WTC11 (cell line): ENCODE measurements around the gene IL1B. TPM values are rescaled to one million over a fixed set of nuclear protein-coding genes. Genes with fewer than 3 reads are reported as not detected.

Experiments used
- ATAC-seq: fragments of 200-7000 bp; cut with Tn5 transposase; 2 replicates; pipeline ENCODE4 v1.10.0; 2021; ENCODE audit warnings: mild to moderate bottlenecking, moderate library complexity
- CTCF ChIA-PET: fragments of 300-600 bp; sonication (Branson Sonifier 250); formaldehyde crosslinking; loops from one replicate; lab custom pipeline; 2021; ENCODE audit warnings: antibody characterized with exemption; lab: Charles Lee
- POLR2A ChIA-PET: fragments of 350-600 bp; sonication (Branson Sonifier 250); formaldehyde crosslinking; loops from one replicate; lab custom pipeline; 2021; ENCODE audit warnings: antibody characterized with exemption; lab: Charles Lee
- DNase-seq: peaks from one replicate; pipeline ENCODE4 v3.0.0; 2021; ENCODE audit warnings: low spot score
- H3K27ac Mint-ChIP-seq: 2 replicates; pipeline ENCODE4 v1.8.0; 2021; ENCODE audit warnings: mixed read lengths
- H3K27me3 Mint-ChIP-seq: 2 replicates; pipeline ENCODE4 v1.8.0; 2021; ENCODE audit warnings: low read depth, mild to moderate bottlenecking, moderate library complexity, mixed read lengths
- H3K36me3 Mint-ChIP-seq: 2 replicates; pipeline ENCODE4 v1.8.0; 2021; ENCODE audit warnings: mixed read lengths
- H3K4me1 Mint-ChIP-seq: 2 replicates; pipeline ENCODE4 v1.8.0; 2022; ENCODE audit warnings: mixed read lengths
- H3K4me3 Mint-ChIP-seq: 2 replicates; pipeline ENCODE4 v1.8.0; 2021; ENCODE audit warnings: mild to moderate bottlenecking, moderate library complexity, mixed read lengths
- H3K9me3 Mint-ChIP-seq: 2 replicates; pipeline ENCODE4 v1.8.0; 2021; ENCODE audit warnings: mixed read lengths
- CREM ChIP-seq: sonication (generic); formaldehyde crosslinking; IDR thresholded peaks from 2 replicates; pipeline ENCODE4 v1.8.1; 2022; ENCODE audit warnings: mild to moderate bottlenecking, missing genetic modification reagents, moderate library complexity
- EMX1 ChIP-seq: fragments of 250-450 bp; sonication (Bioruptor Pico); IDR thresholded peaks from 2 replicates; pipeline ENCODE4 v1.8.0; 2021; ENCODE audit warnings: mild to moderate bottlenecking
- ESRRA ChIP-seq: sonication (generic); formaldehyde crosslinking; IDR thresholded peaks from 2 replicates; pipeline ENCODE4 v1.8.1; 2022; ENCODE audit warnings: mild to moderate bottlenecking, missing genetic modification reagents, borderline replicate concordance
- FOXK1 ChIP-seq: sonication (generic); formaldehyde crosslinking; IDR thresholded peaks from 2 replicates; pipeline ENCODE4 v1.8.0; 2022; ENCODE audit warnings: mild to moderate bottlenecking, moderate library complexity, missing genetic modification reagents
- FOXP1 ChIP-seq: sonication (generic); formaldehyde crosslinking; IDR thresholded peaks from 2 replicates; pipeline ENCODE4 v1.8.0; 2022; ENCODE audit warnings: missing genetic modification reagents, mild to moderate bottlenecking, moderate library complexity, borderline replicate concordance
- JAZF1 ChIP-seq: fragments of 250-450 bp; sonication (Bioruptor Pico); IDR thresholded peaks from 2 replicates; pipeline ENCODE4 v1.9.0; 2021; ENCODE audit warnings: moderate library complexity, mild to moderate bottlenecking, inconsistent platforms
- KAT7 ChIP-seq: sonication (generic); formaldehyde crosslinking; IDR thresholded peaks from 2 replicates; pipeline ENCODE4 v1.8.1; 2023; ENCODE audit warnings: missing genetic modification reagents, mild to moderate bottlenecking, borderline replicate concordance
- NFE2L1 ChIP-seq: sonication (generic); formaldehyde crosslinking; IDR thresholded peaks from 2 replicates; pipeline ENCODE4 v1.8.1; 2023; ENCODE audit warnings: missing genetic modification reagents
- OVOL2 ChIP-seq: fragments of 250-450 bp; sonication (Bioruptor Pico); IDR thresholded peaks from 2 replicates; pipeline ENCODE4 v1.9.0; 2021; ENCODE audit warnings: mild to moderate bottlenecking, borderline replicate concordance
- SMAD4 ChIP-seq: sonication (generic); formaldehyde crosslinking; IDR thresholded peaks from 2 replicates; pipeline ENCODE4 v1.8.0; 2022; ENCODE audit warnings: mild to moderate bottlenecking, missing genetic modification reagents
- TCF7 ChIP-seq: sonication (generic); formaldehyde crosslinking; IDR thresholded peaks from 2 replicates; pipeline ENCODE4 v1.8.0; 2022; ENCODE audit warnings: mild to moderate bottlenecking, low read depth, missing genetic modification reagents, moderate library complexity
- TEAD4 ChIP-seq: sonication (generic); formaldehyde crosslinking; IDR thresholded peaks from 2 replicates; pipeline ENCODE4 v1.8.0; 2022; ENCODE audit warnings: mild to moderate bottlenecking, missing genetic modification reagents
- ZNF396 ChIP-seq: fragments of 250-450 bp; sonication (Bioruptor Pico); IDR thresholded peaks from 2 replicates; pipeline ENCODE4 v1.8.0; 2021; ENCODE audit warnings: mild to moderate bottlenecking, moderate library complexity, borderline replicate concordance
- total RNA-seq: library from RNA; stranded (reverse); gene quantifications from 3 replicates; pipeline ENCODE4 v1.2.3, GENCODE V29; 2021
- TF ChIP-seq, protein P1 (sequence below): fragments of 250-450 bp; sonication (Bioruptor Pico); IDR thresholded peaks from 2 replicates; pipeline ENCODE4 v2.1.2; 2022; ENCODE audit warnings: mild to moderate bottlenecking, moderate library complexity
- TF ChIP-seq, protein P2 (sequence below): sonication (generic); formaldehyde crosslinking; IDR thresholded peaks from 2 replicates; pipeline ENCODE4 v1.8.0; 2023; ENCODE audit warnings: missing genetic modification reagents
- TF ChIP-seq, protein P3 (sequence below): sonication (generic); formaldehyde crosslinking; conservative IDR thresholded peaks from 2 replicates; pipeline ENCODE4 v1.8.1; 2022; ENCODE audit warnings: mild to moderate bottlenecking, missing genetic modification reagents
- TF ChIP-seq, protein P4 (sequence below): sonication (generic); formaldehyde crosslinking; IDR thresholded peaks from 2 replicates; pipeline ENCODE4 v1.8.1; 2023; ENCODE audit warnings: mild to moderate bottlenecking, missing genetic modification reagents, moderate library complexity
- TF ChIP-seq, protein P5 (sequence below): sonication (generic); formaldehyde crosslinking; IDR thresholded peaks from 2 replicates; pipeline ENCODE4 v1.8.1; 2023; ENCODE audit warnings: mild to moderate bottlenecking, missing genetic modification reagents
- TF ChIP-seq, protein P6 (sequence below): sonication (generic); formaldehyde crosslinking; IDR thresholded peaks from 2 replicates; pipeline ENCODE4 v1.8.0; 2022; ENCODE audit warnings: missing genetic modification reagents
- TF ChIP-seq, protein P7 (sequence below): fragments of 250-450 bp; sonication (Bioruptor Pico); IDR thresholded peaks from 2 replicates; pipeline ENCODE4 v1.9.0; 2021; ENCODE audit warnings: mild to moderate bottlenecking, borderline replicate concordance
- TF ChIP-seq, protein P8 (sequence below): sonication (generic); formaldehyde crosslinking; IDR thresholded peaks from 2 replicates; pipeline ENCODE4 v1.8.0; 2022; ENCODE audit warnings: mild to moderate bottlenecking, missing genetic modification reagents

The IL1B gene
- total RNA-seq, 1 experiment from 2014 or later = not detected

DNA sequence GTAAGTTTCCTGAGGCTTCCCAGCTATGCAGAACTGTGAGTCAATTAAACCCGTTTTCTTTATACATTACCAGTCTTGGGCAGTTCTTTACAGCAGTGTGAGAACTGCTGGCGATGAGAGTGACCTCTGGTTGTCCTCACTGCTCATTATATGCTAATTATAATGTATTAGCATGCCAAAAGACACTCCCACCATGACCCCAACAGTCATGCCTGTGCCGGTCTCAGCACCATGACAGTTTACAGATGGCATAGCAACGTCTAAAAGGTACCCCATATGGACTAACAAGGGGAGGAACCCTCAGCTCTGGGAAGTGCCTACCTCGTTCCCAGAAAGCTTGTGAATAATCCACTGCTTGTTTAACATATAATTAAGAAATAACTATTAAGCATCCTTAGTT lies 44.2 kb downstream of the IL1B start:
- ChIA-PET CTCF (no interaction called here), POLR2A (no interaction called here)
- Mint-ChIP-seq H3K27ac (peak overlapping the region; percentile 52; the same call in 1 of the 2 replicates), H3K9me3 (peaks cover 15% of the 10 kb centered on the region), H3K4me1 (peaks cover 49% of the 10 kb centered on the region), H3K27me3 (no peaks in the 10 kb centered on the region; the same call in 1 of the 2 replicates), H3K4me3 (no peak overlapping the region), H3K36me3 (peaks cover 8% of the 10 kb centered on the region)
- DNase-seq = no peak
- no peak for TF ChIP-seq FOXP1
- TF ChIP-seq EMX1 (CRISPR knock-in tag) = no peak
- no peak for ATAC-seq

DNA sequence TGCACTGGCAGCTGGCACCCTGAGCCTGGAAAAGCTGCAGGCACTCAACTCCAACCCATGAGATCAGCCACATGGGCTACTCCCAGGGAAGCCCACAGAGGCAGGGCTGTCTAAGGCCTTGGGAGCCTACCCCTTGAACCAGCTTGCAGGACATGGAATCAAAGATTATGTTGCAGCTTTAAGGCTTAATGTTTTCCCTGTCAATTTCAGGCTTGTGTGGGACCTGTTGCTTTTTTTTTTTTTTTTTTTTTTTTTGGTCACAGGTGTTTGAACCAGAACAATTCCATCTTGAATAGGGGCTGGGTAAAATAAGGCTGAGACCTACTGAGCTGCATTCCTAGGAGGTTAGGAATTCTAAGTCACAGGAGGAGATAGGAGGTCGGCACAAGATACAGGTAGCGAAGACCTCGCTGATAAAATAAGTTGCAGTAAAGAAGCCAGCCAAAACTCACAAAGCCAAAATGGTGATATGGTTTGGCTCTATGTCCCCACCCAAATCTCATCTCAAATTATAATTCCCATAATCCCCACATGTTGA lies 44.8 kb downstream of the IL1B start:
- Mint-ChIP-seq H3K9me3 (peaks cover 9% of the 10 kb centered on the region), H3K27me3 (no peaks in the 10 kb centered on the region; the same call in 1 of the 2 replicates), H3K4me3 (no peak overlapping the region), H3K27ac (no peak overlapping the region), H3K4me1 (peaks cover 47% of the 10 kb centered on the region), H3K36me3 (peaks cover 7% of the 10 kb centered on the region)
- no peak for ATAC-seq
- no peak for DNase-seq
- TF ChIP-seq, protein P1, sequence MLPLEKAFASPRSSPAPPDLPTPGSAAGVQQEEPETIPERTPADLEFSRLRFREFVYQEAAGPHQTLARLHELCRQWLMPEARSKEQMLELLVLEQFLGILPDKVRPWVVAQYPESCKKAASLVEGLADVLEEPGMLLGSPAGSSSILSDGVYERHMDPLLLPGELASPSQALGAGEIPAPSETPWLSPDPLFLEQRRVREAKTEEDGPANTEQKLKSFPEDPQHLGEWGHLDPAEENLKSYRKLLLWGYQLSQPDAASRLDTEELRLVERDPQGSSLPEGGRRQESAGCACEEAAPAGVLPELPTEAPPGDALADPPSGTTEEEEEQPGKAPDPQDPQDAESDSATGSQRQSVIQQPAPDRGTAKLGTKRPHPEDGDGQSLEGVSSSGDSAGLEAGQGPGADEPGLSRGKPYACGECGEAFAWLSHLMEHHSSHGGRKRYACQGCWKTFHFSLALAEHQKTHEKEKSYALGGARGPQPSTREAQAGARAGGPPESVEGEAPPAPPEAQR (CRISPR knock-in tag) = no peak
- no peak for TF ChIP-seq CREM (CRISPR knock-in tag)
- TF ChIP-seq, protein P2, sequence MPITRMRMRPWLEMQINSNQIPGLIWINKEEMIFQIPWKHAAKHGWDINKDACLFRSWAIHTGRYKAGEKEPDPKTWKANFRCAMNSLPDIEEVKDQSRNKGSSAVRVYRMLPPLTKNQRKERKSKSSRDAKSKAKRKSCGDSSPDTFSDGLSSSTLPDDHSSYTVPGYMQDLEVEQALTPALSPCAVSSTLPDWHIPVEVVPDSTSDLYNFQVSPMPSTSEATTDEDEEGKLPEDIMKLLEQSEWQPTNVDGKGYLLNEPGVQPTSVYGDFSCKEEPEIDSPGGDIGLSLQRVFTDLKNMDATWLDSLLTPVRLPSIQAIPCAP (CRISPR knock-in tag) = no peak
- TF ChIP-seq KAT7 (CRISPR knock-in tag) = no peak
- TF ChIP-seq, protein P3, sequence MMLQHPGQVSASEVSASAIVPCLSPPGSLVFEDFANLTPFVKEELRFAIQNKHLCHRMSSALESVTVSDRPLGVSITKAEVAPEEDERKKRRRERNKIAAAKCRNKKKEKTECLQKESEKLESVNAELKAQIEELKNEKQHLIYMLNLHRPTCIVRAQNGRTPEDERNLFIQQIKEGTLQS = no peak
- TF ChIP-seq, protein P4, sequence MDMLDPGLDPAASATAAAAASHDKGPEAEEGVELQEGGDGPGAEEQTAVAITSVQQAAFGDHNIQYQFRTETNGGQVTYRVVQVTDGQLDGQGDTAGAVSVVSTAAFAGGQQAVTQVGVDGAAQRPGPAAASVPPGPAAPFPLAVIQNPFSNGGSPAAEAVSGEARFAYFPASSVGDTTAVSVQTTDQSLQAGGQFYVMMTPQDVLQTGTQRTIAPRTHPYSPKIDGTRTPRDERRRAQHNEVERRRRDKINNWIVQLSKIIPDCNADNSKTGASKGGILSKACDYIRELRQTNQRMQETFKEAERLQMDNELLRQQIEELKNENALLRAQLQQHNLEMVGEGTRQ (CRISPR knock-in tag) = no peak
- no peak for TF ChIP-seq TCF7 (CRISPR knock-in tag)
- no peak for TF ChIP-seq OVOL2 (CRISPR knock-in tag)
- TF ChIP-seq, protein P5, sequence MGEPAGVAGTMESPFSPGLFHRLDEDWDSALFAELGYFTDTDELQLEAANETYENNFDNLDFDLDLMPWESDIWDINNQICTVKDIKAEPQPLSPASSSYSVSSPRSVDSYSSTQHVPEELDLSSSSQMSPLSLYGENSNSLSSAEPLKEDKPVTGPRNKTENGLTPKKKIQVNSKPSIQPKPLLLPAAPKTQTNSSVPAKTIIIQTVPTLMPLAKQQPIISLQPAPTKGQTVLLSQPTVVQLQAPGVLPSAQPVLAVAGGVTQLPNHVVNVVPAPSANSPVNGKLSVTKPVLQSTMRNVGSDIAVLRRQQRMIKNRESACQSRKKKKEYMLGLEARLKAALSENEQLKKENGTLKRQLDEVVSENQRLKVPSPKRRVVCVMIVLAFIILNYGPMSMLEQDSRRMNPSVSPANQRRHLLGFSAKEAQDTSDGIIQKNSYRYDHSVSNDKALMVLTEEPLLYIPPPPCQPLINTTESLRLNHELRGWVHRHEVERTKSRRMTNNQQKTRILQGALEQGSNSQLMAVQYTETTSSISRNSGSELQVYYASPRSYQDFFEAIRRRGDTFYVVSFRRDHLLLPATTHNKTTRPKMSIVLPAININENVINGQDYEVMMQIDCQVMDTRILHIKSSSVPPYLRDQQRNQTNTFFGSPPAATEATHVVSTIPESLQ (CRISPR knock-in tag) = no peak
- no peak for TF ChIP-seq JAZF1 (CRISPR knock-in tag)
- TF ChIP-seq ZNF396 (CRISPR knock-in tag) = no peak
- no peak for TF ChIP-seq SMAD4 (CRISPR knock-in tag)
- TF ChIP-seq TEAD4 (CRISPR knock-in tag) = no peak
- TF ChIP-seq, protein P6, sequence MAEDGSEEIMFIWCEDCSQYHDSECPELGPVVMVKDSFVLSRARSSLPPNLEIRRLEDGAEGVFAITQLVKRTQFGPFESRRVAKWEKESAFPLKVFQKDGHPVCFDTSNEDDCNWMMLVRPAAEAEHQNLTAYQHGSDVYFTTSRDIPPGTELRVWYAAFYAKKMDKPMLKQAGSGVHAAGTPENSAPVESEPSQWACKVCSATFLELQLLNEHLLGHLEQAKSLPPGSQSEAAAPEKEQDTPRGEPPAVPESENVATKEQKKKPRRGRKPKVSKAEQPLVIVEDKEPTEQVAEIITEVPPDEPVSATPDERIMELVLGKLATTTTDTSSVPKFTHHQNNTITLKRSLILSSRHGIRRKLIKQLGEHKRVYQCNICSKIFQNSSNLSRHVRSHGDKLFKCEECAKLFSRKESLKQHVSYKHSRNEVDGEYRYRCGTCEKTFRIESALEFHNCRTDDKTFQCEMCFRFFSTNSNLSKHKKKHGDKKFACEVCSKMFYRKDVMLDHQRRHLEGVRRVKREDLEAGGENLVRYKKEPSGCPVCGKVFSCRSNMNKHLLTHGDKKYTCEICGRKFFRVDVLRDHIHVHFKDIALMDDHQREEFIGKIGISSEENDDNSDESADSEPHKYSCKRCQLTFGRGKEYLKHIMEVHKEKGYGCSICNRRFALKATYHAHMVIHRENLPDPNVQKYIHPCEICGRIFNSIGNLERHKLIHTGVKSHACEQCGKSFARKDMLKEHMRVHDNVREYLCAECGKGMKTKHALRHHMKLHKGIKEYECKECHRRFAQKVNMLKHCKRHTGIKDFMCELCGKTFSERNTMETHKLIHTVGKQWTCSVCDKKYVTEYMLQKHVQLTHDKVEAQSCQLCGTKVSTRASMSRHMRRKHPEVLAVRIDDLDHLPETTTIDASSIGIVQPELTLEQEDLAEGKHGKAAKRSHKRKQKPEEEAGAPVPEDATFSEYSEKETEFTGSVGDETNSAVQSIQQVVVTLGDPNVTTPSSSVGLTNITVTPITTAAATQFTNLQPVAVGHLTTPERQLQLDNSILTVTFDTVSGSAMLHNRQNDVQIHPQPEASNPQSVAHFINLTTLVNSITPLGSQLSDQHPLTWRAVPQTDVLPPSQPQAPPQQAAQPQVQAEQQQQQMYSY (CRISPR knock-in tag) = no peak
- TF ChIP-seq, protein P7, sequence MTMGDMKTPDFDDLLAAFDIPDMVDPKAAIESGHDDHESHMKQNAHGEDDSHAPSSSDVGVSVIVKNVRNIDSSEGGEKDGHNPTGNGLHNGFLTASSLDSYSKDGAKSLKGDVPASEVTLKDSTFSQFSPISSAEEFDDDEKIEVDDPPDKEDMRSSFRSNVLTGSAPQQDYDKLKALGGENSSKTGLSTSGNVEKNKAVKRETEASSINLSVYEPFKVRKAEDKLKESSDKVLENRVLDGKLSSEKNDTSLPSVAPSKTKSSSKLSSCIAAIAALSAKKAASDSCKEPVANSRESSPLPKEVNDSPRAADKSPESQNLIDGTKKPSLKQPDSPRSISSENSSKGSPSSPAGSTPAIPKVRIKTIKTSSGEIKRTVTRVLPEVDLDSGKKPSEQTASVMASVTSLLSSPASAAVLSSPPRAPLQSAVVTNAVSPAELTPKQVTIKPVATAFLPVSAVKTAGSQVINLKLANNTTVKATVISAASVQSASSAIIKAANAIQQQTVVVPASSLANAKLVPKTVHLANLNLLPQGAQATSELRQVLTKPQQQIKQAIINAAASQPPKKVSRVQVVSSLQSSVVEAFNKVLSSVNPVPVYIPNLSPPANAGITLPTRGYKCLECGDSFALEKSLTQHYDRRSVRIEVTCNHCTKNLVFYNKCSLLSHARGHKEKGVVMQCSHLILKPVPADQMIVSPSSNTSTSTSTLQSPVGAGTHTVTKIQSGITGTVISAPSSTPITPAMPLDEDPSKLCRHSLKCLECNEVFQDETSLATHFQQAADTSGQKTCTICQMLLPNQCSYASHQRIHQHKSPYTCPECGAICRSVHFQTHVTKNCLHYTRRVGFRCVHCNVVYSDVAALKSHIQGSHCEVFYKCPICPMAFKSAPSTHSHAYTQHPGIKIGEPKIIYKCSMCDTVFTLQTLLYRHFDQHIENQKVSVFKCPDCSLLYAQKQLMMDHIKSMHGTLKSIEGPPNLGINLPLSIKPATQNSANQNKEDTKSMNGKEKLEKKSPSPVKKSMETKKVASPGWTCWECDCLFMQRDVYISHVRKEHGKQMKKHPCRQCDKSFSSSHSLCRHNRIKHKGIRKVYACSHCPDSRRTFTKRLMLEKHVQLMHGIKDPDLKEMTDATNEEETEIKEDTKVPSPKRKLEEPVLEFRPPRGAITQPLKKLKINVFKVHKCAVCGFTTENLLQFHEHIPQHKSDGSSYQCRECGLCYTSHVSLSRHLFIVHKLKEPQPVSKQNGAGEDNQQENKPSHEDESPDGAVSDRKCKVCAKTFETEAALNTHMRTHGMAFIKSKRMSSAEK (CRISPR knock-in tag) = no peak
- TF ChIP-seq, protein P8, sequence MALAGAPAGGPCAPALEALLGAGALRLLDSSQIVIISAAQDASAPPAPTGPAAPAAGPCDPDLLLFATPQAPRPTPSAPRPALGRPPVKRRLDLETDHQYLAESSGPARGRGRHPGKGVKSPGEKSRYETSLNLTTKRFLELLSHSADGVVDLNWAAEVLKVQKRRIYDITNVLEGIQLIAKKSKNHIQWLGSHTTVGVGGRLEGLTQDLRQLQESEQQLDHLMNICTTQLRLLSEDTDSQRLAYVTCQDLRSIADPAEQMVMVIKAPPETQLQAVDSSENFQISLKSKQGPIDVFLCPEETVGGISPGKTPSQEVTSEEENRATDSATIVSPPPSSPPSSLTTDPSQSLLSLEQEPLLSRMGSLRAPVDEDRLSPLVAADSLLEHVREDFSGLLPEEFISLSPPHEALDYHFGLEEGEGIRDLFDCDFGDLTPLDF = no peak
- no peak for TF ChIP-seq ESRRA (CRISPR knock-in tag)
- no peak for TF ChIP-seq FOXK1 (CRISPR knock-in tag)
- no peak for TF ChIP-seq NFE2L1
- POLR2A ChIA-PET = no interaction called here
- CTCF ChIA-PET = interaction anchor here (0.6 kb wide), 1 partner anchor 13 kb away, joined by 4 read pairs; no protein-coding TSS in a partner anchor
